ENCODE results near the gene GNG13. TPM values are rescaled to one million over a fixed set of nuclear protein-coding genes. Genes with fewer than 3 reads are reported as not detected.

Gene GNG13
- polyA plus RNA-seq, 2 of the 4 experiments (the other 2 are of a cell fraction), result 0.09 TPM; not detected in 1

- FAIRE-seq (no peak), ATAC-seq (no peak), DNase-seq (ENCODE audit: low read depth in 1 of 2, low spot score in 1 of 2) (no peak)
- TF ChIP-seq TFCP2L1 (CRISPR knock-in tag; IDR thresholded peaks at IDR 0.05) (no peak), KDM5A (IDR thresholded peaks at IDR 0.05) (no peak), ZNF302 (CRISPR knock-in tag; IDR thresholded peaks at IDR 0.05) (no peak), GATA3 (IDR thresholded peaks at IDR 0.05; ENCODE audit: borderline replicate concordance) (no peak), HOXA7 (CRISPR knock-in tag; IDR thresholded peaks at IDR 0.05) (no peak), RCOR1 (IDR thresholded peaks at IDR 0.05; ENCODE audit: low read depth, low read length) (no peak), HEYL (CRISPR knock-in tag; IDR thresholded peaks at IDR 0.05) (no peak)
- TF ChIP-seq, protein P1, sequence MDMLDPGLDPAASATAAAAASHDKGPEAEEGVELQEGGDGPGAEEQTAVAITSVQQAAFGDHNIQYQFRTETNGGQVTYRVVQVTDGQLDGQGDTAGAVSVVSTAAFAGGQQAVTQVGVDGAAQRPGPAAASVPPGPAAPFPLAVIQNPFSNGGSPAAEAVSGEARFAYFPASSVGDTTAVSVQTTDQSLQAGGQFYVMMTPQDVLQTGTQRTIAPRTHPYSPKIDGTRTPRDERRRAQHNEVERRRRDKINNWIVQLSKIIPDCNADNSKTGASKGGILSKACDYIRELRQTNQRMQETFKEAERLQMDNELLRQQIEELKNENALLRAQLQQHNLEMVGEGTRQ (IDR thresholded peaks at IDR 0.05), result no peak
- CTCF ChIA-PET, result interaction anchor here (1.2 kb wide), 1 partner anchor 276 kb away, joined by 4 read pairs; no protein-coding TSS in a partner anchor
- no peak overlapping the region for H3K27ac ChIP-seq
- no peak overlapping the region for H3K4me3 ChIP-seq
- H3K9me3 ChIP-seq, result peaks cover 1% of the 10 kb centered on the region; the same call in 2 of the 3 replicates
- H3K4me1 ChIP-seq, result peaks cover 3% of the 10 kb centered on the region; the same call in 1 of the 3 replicates
- POLR2A ChIA-PET, result no interaction called here
- H3K4me2 ChIP-seq, result no peak overlapping the region
- 78% methylated on average over 38 of the region's 43 CpGs for WGBS (ENCODE audit: missing lambda C conversion rate)
Observed at GRCh38 chr16:830107-830870, 29.8 kb upstream of the GNG13 start.

GRCh38 chr16:828891-829290, 28.4 kb upstream of the GNG13 start:
- H3K27ac ChIP-seq, result no peak overlapping the region
- FAIRE-seq (no peak), DNase-seq (ENCODE audit: low read depth in 1 of 2, low spot score in 1 of 2) (no peak), ATAC-seq (no peak)
- POLR2A ChIA-PET, result no interaction called here
- no peak overlapping the region for H3K4me3 ChIP-seq
- H3K4me1 ChIP-seq, result peaks cover 3% of the 10 kb centered on the region; the same call in 1 of the 3 replicates
- no peak for TF ChIP-seq NFE2L2 (conservative IDR thresholded peaks at IDR 0.05; ENCODE audit: low read length)
- TF ChIP-seq ESRRA (IDR thresholded peaks at IDR 0.05; ENCODE audit: borderline replicate concordance, low read length), result no peak
- no peak for TF ChIP-seq ZFP36 (IDR thresholded peaks at IDR 0.05; ENCODE audit: borderline replicate concordance, partially characterized antibody)
- TF ChIP-seq JUN (IDR thresholded peaks at IDR 0.05), result no peak
- no peak for TF ChIP-seq REST (IDR thresholded peaks at IDR 0.05)
- TF ChIP-seq CHD2 (IDR thresholded peaks at IDR 0.05; ENCODE audit: low read length, partially characterized antibody), result no peak
- TF ChIP-seq, protein P2, sequence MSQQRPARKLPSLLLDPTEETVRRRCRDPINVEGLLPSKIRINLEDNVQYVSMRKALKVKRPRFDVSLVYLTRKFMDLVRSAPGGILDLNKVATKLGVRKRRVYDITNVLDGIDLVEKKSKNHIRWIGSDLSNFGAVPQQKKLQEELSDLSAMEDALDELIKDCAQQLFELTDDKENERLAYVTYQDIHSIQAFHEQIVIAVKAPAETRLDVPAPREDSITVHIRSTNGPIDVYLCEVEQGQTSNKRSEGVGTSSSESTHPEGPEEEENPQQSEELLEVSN (IDR thresholded peaks at IDR 0.05; ENCODE audit: borderline replicate concordance, low read depth), result no peak
- no peak for TF ChIP-seq HEYL (CRISPR knock-in tag; IDR thresholded peaks at IDR 0.05)
- TF ChIP-seq, protein P3, sequence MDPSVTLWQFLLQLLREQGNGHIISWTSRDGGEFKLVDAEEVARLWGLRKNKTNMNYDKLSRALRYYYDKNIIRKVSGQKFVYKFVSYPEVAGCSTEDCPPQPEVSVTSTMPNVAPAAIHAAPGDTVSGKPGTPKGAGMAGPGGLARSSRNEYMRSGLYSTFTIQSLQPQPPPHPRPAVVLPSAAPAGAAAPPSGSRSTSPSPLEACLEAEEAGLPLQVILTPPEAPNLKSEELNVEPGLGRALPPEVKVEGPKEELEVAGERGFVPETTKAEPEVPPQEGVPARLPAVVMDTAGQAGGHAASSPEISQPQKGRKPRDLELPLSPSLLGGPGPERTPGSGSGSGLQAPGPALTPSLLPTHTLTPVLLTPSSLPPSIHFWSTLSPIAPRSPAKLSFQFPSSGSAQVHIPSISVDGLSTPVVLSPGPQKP (IDR thresholded peaks at IDR 0.05; ENCODE audit: low read depth, low read length), result no peak
- no peak overlapping the region for H3K4me2 ChIP-seq
- CTCF ChIA-PET, result no interaction called here
- WGBS (ENCODE audit: missing lambda C conversion rate), result 73% methylated on average over 11 of the region's 17 CpGs
- H3K9me3 ChIP-seq, result no peaks in the 10 kb centered on the region
